A673 (cell line): ENCODE data around the gene RAD21L1. TPM values are rescaled to one million over a fixed set of nuclear protein-coding genes. Genes with fewer than 3 reads are reported as not detected.

Experiments used
- BruUV-seq: library from RNA; stranded (reverse); fragments of 400-500 nt; replicated peaks from 2 replicates; lab custom pipeline; 2021; lab: Mats Ljungman, UMichigan
- CTCF ChIA-PET: fragments of 300-600 bp; sonication (Branson Sonifier 250); formaldehyde crosslinking; loops from one replicate; lab custom pipeline; 2022; ENCODE audit warnings: antibody characterized with exemption; lab: Charles Lee
- POLR2A ChIA-PET: fragments of 300-600 bp; sonication (Branson Sonifier 250); formaldehyde crosslinking; loops from one replicate; lab custom pipeline; 2022; ENCODE audit warnings: antibody characterized with exemption; ENCODE audit not compliant: low non-redundant PET; lab: Charles Lee
- DNase-seq: peaks from one replicate; pipeline ENCODE4 v3.0.0-alpha.2; 2015; ENCODE audit warnings: low spot score
- H3K27ac ChIP-seq: fragments of 200-600 bp; sonication (generic); 2 replicates; pipeline ENCODE4 v1.5.1; 2016; ENCODE audit warnings: mixed run types, low read depth, mild to moderate bottlenecking, mixed read lengths, antibody characterized with exemption, low read length; ENCODE audit not compliant: poor library complexity, severe bottlenecking
- H3K27me3 ChIP-seq: fragments of 200-600 bp; sonication (generic); replicated peaks from 2 replicates; pipeline ENCODE4 v1.6.1; 2017; ENCODE audit warnings: mixed run types, low read depth, mild to moderate bottlenecking, mixed read lengths, antibody characterized with exemption, low read length; ENCODE audit not compliant: insufficient read depth, poor library complexity
- H3K36me3 ChIP-seq: fragments of 200-600 bp; sonication (generic); 2 replicates; pipeline ENCODE4 v1.6.1; 2016; ENCODE audit warnings: mixed run types, mild to moderate bottlenecking, mixed read lengths, antibody characterized with exemption, low read length; ENCODE audit not compliant: insufficient read depth, poor library complexity, severe bottlenecking
- H3K4me1 ChIP-seq: fragments of 200-600 bp; sonication (generic); 2 replicates; pipeline ENCODE4 v1.6.1; 2017; ENCODE audit warnings: mixed run types, mild to moderate bottlenecking, mixed read lengths, antibody characterized with exemption, low read length; ENCODE audit not compliant: insufficient read depth, poor library complexity, severe bottlenecking
- H3K4me3 ChIP-seq: fragments of 200-600 bp; sonication (generic); 2 replicates; pipeline ENCODE4 v1.5.1; 2016; ENCODE audit warnings: low read depth, mixed run types, mild to moderate bottlenecking, mixed read lengths, low read length; ENCODE audit not compliant: poor library complexity, severe bottlenecking
- H3K9me3 ChIP-seq: fragments of 200-600 bp; sonication (generic); 2 replicates; pipeline ENCODE4 v1.6.1; 2016; ENCODE audit warnings: mixed run types, low read depth, mild to moderate bottlenecking, mixed read lengths, antibody characterized with exemption, low read length; ENCODE audit not compliant: poor library complexity, severe bottlenecking
- CTCF ChIP-seq: fragments of 300-800, 200-600 bp; sonication (generic); conservative IDR thresholded peaks from 2 replicates; pipeline ENCODE4 v1.5.1; 2017; ENCODE audit warnings: low read depth, mild to moderate bottlenecking, antibody characterized with exemption, low read length, moderate library complexity, mixed read lengths
- EZH2 ChIP-seq: fragments of 200-600 bp; sonication (generic); IDR thresholded peaks from 2 replicates; pipeline ENCODE4 v1.6.1; 2017; ENCODE audit warnings: borderline replicate concordance, low read depth, mild to moderate bottlenecking, mixed read lengths, antibody characterized with exemption, low read length; ENCODE audit not compliant: poor library complexity, severe bottlenecking
- intact Hi-C: fragments of 100-400 bp; cut with micrococcal nuclease; formaldehyde crosslinking; loops from one replicate; pipeline ENCODE4 v1.10.0; 2022; ENCODE audit not compliant: unreplicated experiment
- total RNA-seq: library from RNA; stranded (reverse); gene quantifications from 2 replicates; pipeline ENCODE4 v1.2.3, GENCODE V29; 2021

The RAD21L1 gene
- total RNA-seq, 1 experiment from 2014 or later, result not detected

- no peak for TF ChIP-seq EZH2
- TF ChIP-seq CTCF, result 0 out of 2 replicates have a peak, but pooled peaks have one; percentile 12
- Histone ChIP-seq H3K9me3 (no peaks in the 10 kb centered on the region), H3K27me3 (no peaks in the 10 kb centered on the region), H3K27ac (no peak overlapping the region), H3K36me3 (no peaks in the 10 kb centered on the region), H3K4me1 (no peaks in the 10 kb centered on the region), H3K4me3 (no peak overlapping the region)
- intact Hi-C loops, result loop anchor here (5.0 to 10.0 kb wide), 3 partner anchors 102 to 392 kb away; no protein-coding TSS in a partner anchor
- DNase-seq, result no peak
- ChIA-PET POLR2A (no interaction called here), CTCF (no interaction called here)
- no TSS peak for BruUV-seq
Measured at GRCh38 chr20:1209447-1210387, 16.1 kb upstream of the RAD21L1 start.

GRCh38 chr20:1210501-1210900, 15.3 kb upstream of the RAD21L1 start:
- DNase-seq, result no peak
- no TSS peak for BruUV-seq

GRCh38 chr20:1212023-1212422, 13.8 kb upstream of the RAD21L1 start:
- TF ChIP-seq EZH2, result no peak
- TF ChIP-seq CTCF, result no peak
- H3K4me1 ChIP-seq, result peaks cover 5% of the 10 kb centered on the region
- no peak overlapping the region for H3K27ac ChIP-seq
- intact Hi-C loops, result loop anchor here (5.0 kb wide), 2 partner anchors 105 to 395 kb away; no protein-coding TSS in a partner anchor
- ChIA-PET POLR2A (interaction anchor here (0.7 kb wide), 1 partner anchor 929 kb away, joined by 4 read pairs; no protein-coding TSS in a partner anchor), CTCF (interaction anchor here (0.7 to 1.3 kb wide), 3 partner anchors 103 to 339 kb away, joined by 3 to 4 read pairs (median 4); no protein-coding TSS in a partner anchor)
- no peaks in the 10 kb centered on the region for H3K27me3 ChIP-seq
- no peaks in the 10 kb centered on the region for H3K36me3 ChIP-seq
- no peak overlapping the region for H3K4me3 ChIP-seq
- H3K9me3 ChIP-seq, result no peaks in the 10 kb centered on the region
- DNase-seq, result no peak
- BruUV-seq, result no TSS peak

More at GRCh38 chr20:1210501-1210900, 15.3 kb upstream of the RAD21L1 start:
- TF ChIP-seq CTCF, result no peak
- Histone ChIP-seq H3K4me3 (no peak overlapping the region), H3K36me3 (no peaks in the 10 kb centered on the region), H3K4me1 (peaks cover 2% of the 10 kb centered on the region), H3K27me3 (no peaks in the 10 kb centered on the region), H3K9me3 (no peaks in the 10 kb centered on the region), H3K27ac (no peak overlapping the region)
- POLR2A ChIA-PET, result no interaction called here
- CTCF ChIA-PET, result no interaction called here
- intact Hi-C loops, result loop anchor here (5.0 kb wide), 2 partner anchors 103 to 393 kb away; no protein-coding TSS in a partner anchor
